GM12878 (cell line): ENCODE data around the gene GYG1. TPM values are rescaled to one million over a fixed set of nuclear protein-coding genes. Genes with fewer than 3 reads are reported as not detected.
"Not testable (repeated sequence)": the region's sequence is repeated elsewhere in the genome, so short reads cannot be mapped to it uniquely, and the experiment has no call there.

Experiments used
- ATAC-seq: fragments of 200-7000 bp; cut with Tn5 transposase; 3 replicates; pipeline ENCODE4 v1.9.1; 2020; ENCODE audit warnings: mild to moderate bottlenecking, moderate library complexity
- BruUV-seq: library from RNA; stranded (reverse); fragments of 400-500 nt; replicated peaks from 2 replicates; lab custom pipeline; 2021; lab: Mats Ljungman, UMichigan
- CTCF ChIA-PET: fragments of 300-600 bp; sonication (Branson Sonifier 250); formaldehyde crosslinking; extraction: SDS; loops from one replicate; lab custom pipeline; 2021; ENCODE audit warnings: inconsistent platforms; lab: Yijun Ruan, JAX
- POLR2A ChIA-PET: fragments of 350-600 bp; formaldehyde crosslinking; extraction: SDS; loops from one replicate; lab custom pipeline; 2021; ENCODE audit warnings: inconsistent platforms; lab: Charles Lee
- RAD21 ChIA-PET: fragments of 300-600 bp; sonication (Branson Sonifier 250); formaldehyde crosslinking; loops from one replicate; lab custom pipeline; 2023; ENCODE audit warnings: antibody characterized with exemption; ENCODE audit not compliant: unreplicated experiment; lab: Charles Lee
- SMC1A ChIA-PET: fragments of 300-600 bp; sonication (Branson Sonifier 250); formaldehyde crosslinking; loops from one replicate; lab custom pipeline; 2023; ENCODE audit not compliant: unreplicated experiment, uncharacterized antibody; lab: Charles Lee
- DNase-seq: peaks from one replicate; pipeline ENCODE4 v3.0.0-alpha.2; 2011; ENCODE audit warnings: low read depth, low spot score
- FAIRE-seq: peaks from 3 replicates; lab custom pipeline; 2011; peaks lifted over from hg19 to GRCh38; lab: Jason Lieb, UNC
- H2AFZ ChIP-seq: 2 replicates; pipeline ENCODE4 v1.6.0; 2011; ENCODE audit warnings: low read depth, low read length, control low read depth; ENCODE audit not compliant: control insufficient read depth
- H3K27ac ChIP-seq: 2 replicates; pipeline ENCODE4 v1.5.1; 2011; ENCODE audit warnings: control low read depth; ENCODE audit not compliant: control insufficient read depth, insufficient read depth
- H3K27me3 ChIP-seq, 2 experiments: replicated peaks in 1 of 2; 2 replicates each; pipeline versions ENCODE4 v1.6.0 to v1.6.1; 2011; ENCODE audit warnings: low read length in 1 of 2; ENCODE audit not compliant: control insufficient read depth in 2 of 2, insufficient read depth in 2 of 2
- H3K36me3 ChIP-seq, 2 experiments: 2 replicates each; pipeline ENCODE4 v1.5.1; 2011; ENCODE audit warnings: low read length in 1 of 2; ENCODE audit not compliant: control insufficient read depth in 2 of 2, insufficient read depth in 2 of 2
- H3K4me1 ChIP-seq: 2 replicates; pipeline ENCODE4 v1.6.1; 2011; ENCODE audit warnings: mild to moderate bottlenecking, low read length, moderate library complexity, mixed read lengths; ENCODE audit not compliant: control insufficient read depth, insufficient read depth
- H3K4me2 ChIP-seq: 2 replicates; pipeline ENCODE4 v1.6.0; 2011; ENCODE audit warnings: control low read depth; ENCODE audit not compliant: control insufficient read depth, insufficient read depth
- H3K4me3 ChIP-seq: fragments of 200-600 bp; sonication (generic); 2 replicates; pipeline ENCODE4 v1.5.1; 2016
- H3K79me2 ChIP-seq: 2 replicates; pipeline ENCODE4 v1.6.0; 2011; ENCODE audit warnings: low read length; ENCODE audit not compliant: control insufficient read depth, insufficient read depth
- H3K9ac ChIP-seq: 2 replicates; pipeline ENCODE4 v1.8.0; 2011; ENCODE audit warnings: low read length, control low read depth, mixed read lengths; ENCODE audit not compliant: control insufficient read depth, insufficient read depth
- H3K9me3 ChIP-seq: replicated peaks from 3 replicates; pipeline ENCODE4 v1.5.1; 2011; ENCODE audit warnings: mild to moderate bottlenecking, low read length; ENCODE audit not compliant: control insufficient read depth, insufficient read depth
- H4K20me1 ChIP-seq: 2 replicates; pipeline ENCODE4 v1.6.0; 2011; ENCODE audit not compliant: control insufficient read depth, insufficient read depth
- BACH1 ChIP-seq: fragments of 450-650 bp; IDR thresholded peaks from 2 replicates; pipeline ENCODE4 v1.6.1; 2017; ENCODE audit warnings: mild to moderate bottlenecking, borderline replicate concordance
- CBX3 ChIP-seq: fragments of 200-600 bp; sonication (generic); IDR thresholded peaks from 2 replicates; pipeline ENCODE4 v1.6.1; 2016; ENCODE audit warnings: low read depth, borderline replicate concordance
- EGR1 ChIP-seq, 2 experiments: IDR thresholded peaks; 1 replicate in 1 of 2; 2 replicates in 1 of 2; pipeline ENCODE4 v1.6.1; 2011 to 2012; ENCODE audit warnings: low read depth in 2 of 2, low read length in 2 of 2, borderline replicate concordance in 1 of 2, mild to moderate bottlenecking in 1 of 2, moderate library complexity in 1 of 2
- ELK1 ChIP-seq: IDR thresholded peaks from 2 replicates; pipeline ENCODE4 v1.6.1; 2012; ENCODE audit warnings: low read depth, low read length, improper control_type of control experiment
- POLR2AphosphoS5 ChIP-seq: IDR thresholded peaks from 2 replicates; pipeline ENCODE4 v1.6.1; 2011; ENCODE audit warnings: mild to moderate bottlenecking, low read length, inconsistent platforms
- RAD51 ChIP-seq: fragments of 450-650 bp; IDR thresholded peaks from 2 replicates; pipeline ENCODE4 v1.6.1; 2016; ENCODE audit warnings: moderate library complexity, mild to moderate bottlenecking, inconsistent platforms
- USF2 ChIP-seq: IDR thresholded peaks from 2 replicates; pipeline ENCODE4 v1.6.1; 2011; ENCODE audit warnings: low read depth, low read length, improper control_type of control experiment, borderline replicate concordance
- WGBS: methylation state at CpG from one replicate; pipeline ENCODE4 v1.1.6; 2016; ENCODE audit warnings: low lambda C conversion rate; ENCODE audit not compliant: insufficient replicate concordance, insufficient coverage; ENCODE audit errors: missing lambda C conversion rate; 5-methylcytosine and 5-hydroxymethylcytosine counted together
- in situ Hi-C: fragments of 300-500 bp; cut with MboI; formaldehyde crosslinking; loops from 9 replicates; pipeline ENCODE4 v1.14.3; 2018; ENCODE audit warnings: mixed read lengths
- intact Hi-C: fragments of 100-400 bp; cut with micrococcal nuclease; formaldehyde crosslinking; loops from one replicate; pipeline ENCODE4 v1.14.2; 2022; ENCODE audit not compliant: unreplicated experiment
- polyA plus RNA-seq, 11 experiments: library from polyadenylated mRNA; depleted of rRNA in 4 of 11; unstranded in 6 of 11; stranded (reverse) in 5 of 11; fragments of >200 nt; fragmentation: Nextera tagmentation in 4 of 11; fragmentation: Illumina TruSeq in 1 of 11; extraction: Ambion mirVana in 4 of 11; extraction: Trizol in 1 of 11; gene quantifications; 1 replicate in 1 of 11; 2 replicates in 10 of 11; pipeline versions ENCODE4 v1.2.1 to v1.2.3, GENCODE V29; 2011 to 2016; ENCODE audit warnings: inconsistent platforms in 2 of 11, missing spikeins in 2 of 11, low read depth in 1 of 11
- total RNA-seq, 4 experiments: library from RNA; depleted of rRNA in 3 of 4; stranded (reverse); fragments of >200 nt in 3 of 4; fragmentation: Illumina TruSeq in 1 of 4; extraction: Trizol in 1 of 4; gene quantifications; 2 replicates each; pipeline versions ENCODE4 v1.2.1 to v1.2.3, GENCODE V29; 2013 to 2021

GYG1 gene
- total and polyA plus RNA-seq, 10 of the 15 experiments (the other 5 are each of a cell fraction or from before 2014, with no cell fraction given) = 11.8 to 38.9 (median 22.9) TPM

- intact Hi-C loops (no loop called here), in situ Hi-C loops (no loop called here)
- FAIRE-seq (no peak), ATAC-seq (no peak), DNase-seq (no peak)
- Histone ChIP-seq H3K79me2 (no peaks in the 10 kb centered on the region), H3K36me3 (no peaks in the 10 kb centered on the region), H3K4me3 (no peak overlapping the region), H3K9ac (no peak overlapping the region), H3K27me3 (no peaks in the 10 kb centered on the region; a peak in 1 of 4 replicates), H3K27ac (no peak overlapping the region), H3K9me3 (no peaks in the 10 kb centered on the region), H3K4me1 (no peaks in the 10 kb centered on the region), H2AFZ (no peak overlapping the region), H4K20me1 (no peaks in the 10 kb centered on the region), H3K4me2 (no peak overlapping the region)
- POLR2A ChIA-PET = no interaction called here
- WGBS = 29% methylated on average over 1 of the region's 1 CpG
- TF ChIP-seq POLR2AphosphoS5 (no peak), BACH1 (no peak), EGR1 (IDR thresholded peaks at IDR 0.05; ENCODE audit: borderline replicate concordance in 1 of 2, low read depth in 2 of 2, low read length in 2 of 2) (no peak), ELK1 (no peak), CBX3 (no peak), USF2 (no peak), RAD51 (no peak)
- no TSS peak for BruUV-seq
- CTCF ChIA-PET = no interaction called here
- SMC1A ChIA-PET = no interaction called here
- RAD21 ChIA-PET = interaction anchor here (1.0 kb wide), 1 partner anchor 28 kb away, joined by 3 read pairs; no protein-coding TSS in a partner anchor
Observed at GRCh38 chr3:148981273-148981672, 10.1 kb upstream of the GYG1 start.

- in situ Hi-C loops, H3K4me3 ChIP-seq, H3K9ac ChIP-seq, POLR2A ChIA-PET, H3K27me3 ChIP-seq, intact Hi-C loops, H4K20me1 ChIP-seq, BruUV-seq, H3K9me3 ChIP-seq, ATAC-seq, H3K79me2 ChIP-seq, H3K4me2 ChIP-seq, FAIRE-seq, H2AFZ ChIP-seq, DNase-seq, SMC1A ChIA-PET, H3K27ac ChIP-seq, H3K4me1 ChIP-seq, H3K36me3 ChIP-seq, CTCF ChIA-PET, RAD21 ChIA-PET: not testable (repeated sequence)
- WGBS = 90% methylated on average over 8 of the region's 29 CpGs
Observed at GRCh38 chr3:148987551-148987950, 3.8 kb upstream of the GYG1 start.
